IMR-90 (cell line): ENCODE measurements around the gene MICAL3. TPM values are rescaled to one million over a fixed set of nuclear protein-coding genes. Genes with fewer than 3 reads are reported as not detected.

Source experiments
- ATAC-seq: fragments of 200-7000 bp; cut with Tn5 transposase; 2 replicates; pipeline ENCODE4 v1.9.1; 2020; ENCODE audit warnings: low read depth, mild to moderate bottlenecking, moderate library complexity
- BruUV-seq: library from RNA; stranded (reverse); fragments of 400-500 nt; replicated peaks from 2 replicates; lab custom pipeline; 2021; lab: Mats Ljungman, UMichigan
- CTCF ChIA-PET: fragments of 300-600 bp; formaldehyde crosslinking; extraction: SDS; loops from one replicate; lab custom pipeline; 2021; ENCODE audit warnings: antibody characterized with exemption; lab: Yijun Ruan, JAX
- POLR2A ChIA-PET: fragments of 300-600 bp; sonication (Branson Sonifier 250); formaldehyde crosslinking; loops from one replicate; lab custom pipeline; 2022; ENCODE audit warnings: antibody characterized with exemption; ENCODE audit not compliant: unreplicated experiment; lab: Charles Lee
- DNase-seq: peaks from one replicate; pipeline ENCODE4 v3.0.0; 2013
- H2AFZ ChIP-seq: replicated peaks from 2 replicates; pipeline ENCODE3; 2013; ENCODE audit warnings: low read length, mild to moderate bottlenecking; ENCODE audit not compliant: poor library complexity
- H2AK5ac ChIP-seq: 2 replicates; pipeline ENCODE4 v1.6.1; 2013; ENCODE audit warnings: low read depth, low read length, inconsistent platforms
- H2AK9ac ChIP-seq: replicated peaks from 2 replicates; pipeline ENCODE3; 2013; ENCODE audit warnings: mild to moderate bottlenecking, low read depth, low read length, moderate library complexity; ENCODE audit not compliant: poor library complexity
- H2BK120ac ChIP-seq: 2 replicates; pipeline ENCODE4 v1.6.1; 2013; ENCODE audit warnings: low read depth, low read length, inconsistent platforms
- H2BK15ac ChIP-seq: 3 replicates; pipeline ENCODE4 v1.6.1; 2013; ENCODE audit warnings: low read depth, low read length, inconsistent platforms
- H2BK20ac ChIP-seq: 2 replicates; pipeline ENCODE4 v1.6.1; 2013; ENCODE audit warnings: low read depth, mild to moderate bottlenecking, inconsistent platforms, low read length, moderate library complexity
- H2BK5ac ChIP-seq: 2 replicates; pipeline ENCODE4 v1.6.1; 2013; ENCODE audit warnings: mild to moderate bottlenecking, low read depth, low read length, inconsistent platforms; ENCODE audit not compliant: poor library complexity, severe bottlenecking
- H3K14ac ChIP-seq: replicated peaks from 2 replicates; pipeline ENCODE4 v1.6.1; 2013; ENCODE audit warnings: low read depth, low read length, inconsistent platforms
- H3K18ac ChIP-seq: 2 replicates; pipeline ENCODE4 v1.6.1; 2013; ENCODE audit warnings: low read depth, low read length, control low read depth
- H3K23ac ChIP-seq: 2 replicates; pipeline ENCODE4 v1.6.1; 2013; ENCODE audit warnings: low read depth, low read length, inconsistent platforms
- H3K27ac ChIP-seq: 2 replicates; pipeline ENCODE4 v1.5.1; 2013; ENCODE audit warnings: mild to moderate bottlenecking, control low read depth, low read length; ENCODE audit not compliant: insufficient read depth
- H3K27me3 ChIP-seq: 2 replicates; pipeline ENCODE4 v1.6.1; 2013; ENCODE audit warnings: low read length; ENCODE audit not compliant: control insufficient read depth, insufficient read depth
- H3K36me3 ChIP-seq: 2 replicates; pipeline ENCODE4 v1.6.1; 2013; ENCODE audit warnings: low read length, mixed read lengths; ENCODE audit not compliant: control insufficient read depth, insufficient read depth
- H3K4ac ChIP-seq: 2 replicates; pipeline ENCODE4 v1.6.1; 2013; ENCODE audit warnings: low read depth, low read length, inconsistent platforms
- H3K4me1 ChIP-seq: 2 replicates; pipeline ENCODE4 v1.6.1; 2013; ENCODE audit warnings: low read length, mixed read lengths; ENCODE audit not compliant: control insufficient read depth, insufficient read depth
- H3K4me2 ChIP-seq: 2 replicates; pipeline ENCODE4 v1.6.1; 2013; ENCODE audit warnings: low read depth, mild to moderate bottlenecking, control low read depth, low read length, moderate library complexity
- H3K4me3 ChIP-seq: 2 replicates; pipeline ENCODE4 v1.5.1; 2013; ENCODE audit warnings: low read depth, mild to moderate bottlenecking, control low read depth, low read length, moderate library complexity; ENCODE audit not compliant: insufficient read depth
- H3K56ac ChIP-seq: 2 replicates; pipeline ENCODE4 v1.6.1; 2013; ENCODE audit warnings: low read length, inconsistent platforms; ENCODE audit not compliant: insufficient read depth; ENCODE audit errors: extremely low read depth
- H3K79me1 ChIP-seq, 2 experiments: 2 replicates each; pipeline ENCODE4 v1.6.1; 2013; ENCODE audit warnings: low read length in 2 of 2, inconsistent platforms in 1 of 2, low read depth in 1 of 2
- H3K9ac ChIP-seq: 2 replicates; pipeline ENCODE4 v1.6.1; 2013; ENCODE audit warnings: low read depth, low read length, control low read depth
- H3K9me1 ChIP-seq: 2 replicates; pipeline ENCODE4 v1.6.1; 2013; ENCODE audit warnings: low read length, inconsistent platforms; ENCODE audit not compliant: insufficient read depth
- H3K9me3 ChIP-seq: 2 replicates; pipeline ENCODE4 v1.6.1; 2013; ENCODE audit warnings: low read length; ENCODE audit not compliant: control insufficient read depth, insufficient read depth
- H4K20me1 ChIP-seq: 2 replicates; pipeline ENCODE4 v1.6.1; 2013; ENCODE audit warnings: low read length, inconsistent platforms; ENCODE audit not compliant: insufficient read depth
- H4K5ac ChIP-seq: 2 replicates; pipeline ENCODE4 v1.6.1; 2013; ENCODE audit warnings: mild to moderate bottlenecking, low read depth, low read length, control low read depth
- H4K8ac ChIP-seq, 2 experiments: 2 replicates each; pipeline ENCODE4 v1.6.1; 2013; ENCODE audit warnings: low read depth in 2 of 2, low read length in 2 of 2, control low read depth in 1 of 2, inconsistent platforms in 1 of 2
- H4K91ac ChIP-seq: 2 replicates; pipeline ENCODE4 v1.6.1; 2013; ENCODE audit warnings: low read depth, low read length, inconsistent platforms; ENCODE audit not compliant: insufficient read depth
- CEBPB ChIP-seq: IDR thresholded peaks from 2 replicates; pipeline ENCODE4 v1.6.1; 2012; ENCODE audit warnings: low read depth, low read length, improper control_type of control experiment
- CTCF ChIP-seq: conservative IDR thresholded peaks from 2 replicates; pipeline ENCODE4 v1.5.1; 2012; ENCODE audit warnings: mild to moderate bottlenecking, low read depth, low read length, improper control_type of control experiment
- RAD21 ChIP-seq: IDR thresholded peaks from 2 replicates; pipeline ENCODE4 v1.6.1; 2012; ENCODE audit warnings: low read length, improper control_type of control experiment
- RCOR1 ChIP-seq: IDR thresholded peaks from 2 replicates; pipeline ENCODE4 v1.6.1; 2012; ENCODE audit warnings: mild to moderate bottlenecking, low read length, improper control_type of control experiment; ENCODE audit not compliant: insufficient replicate concordance
- USF2 ChIP-seq: fragments of 150-350 bp; IDR thresholded peaks from 2 replicates; pipeline ENCODE4 v1.6.1; 2017; ENCODE audit warnings: mild to moderate bottlenecking, antibody characterized with exemption, low read length, low read depth
- WGBS, 2 experiments: methylation state at CpG; one replicate each; pipeline versions ENCODE4 v1.1.5 to v1.1.7; 2013; ENCODE audit warnings: missing lambda C conversion rate in 2 of 2; ENCODE audit not compliant: insufficient read length in 1 of 2; ENCODE audit errors: extremely low coverage in 2 of 2; 5-methylcytosine and 5-hydroxymethylcytosine counted together
- dilution Hi-C: fragments of 300-500 bp; cut with HindIII; formaldehyde crosslinking; loops from one replicate; pipeline ENCODE4 v1.14.3; 2018; ENCODE audit warnings: low sequenced_read_pairs; ENCODE audit not compliant: unreplicated experiment
- in situ Hi-C: fragments of 300-500 bp; cut with MboI; formaldehyde crosslinking; loops from 3 replicates; pipeline ENCODE4 v1.14.3; 2019; ENCODE audit warnings: low sequenced_read_pairs, inconsistent platforms, mixed read lengths
- intact Hi-C: fragments of 100-400 bp; cut with micrococcal nuclease; formaldehyde crosslinking; loops from 2 replicates; pipeline ENCODE4 v1.10.0; 2022
- polyA plus RNA-seq, 3 experiments: library from polyadenylated mRNA; depleted of rRNA; stranded (reverse); fragments of >200 nt; gene quantifications; 2 replicates each; pipeline ENCODE4 v1.2.3, GENCODE V29; 2012; ENCODE audit warnings: low replicate concordance in 1 of 3
- total RNA-seq: library from RNA; depleted of rRNA; stranded (reverse); fragments of >200 nt; gene quantifications from 2 replicates; pipeline ENCODE4 v1.2.3, GENCODE V29; 2012

The MICAL3 gene
- total and polyA plus RNA-seq, 2 of the 4 experiments (the other 2 are of a cell fraction): 17.6 to 26.8 TPM

- ChIA-PET POLR2A (no interaction called here), CTCF (interaction anchor here (1.7 kb wide), 1 partner anchor 157 kb away, joined by 4 read pairs; no protein-coding TSS in a partner anchor)
- H3K9me1 ChIP-seq: peaks cover 6% of the 10 kb centered on the region; the same call in 1 of the 2 replicates
- peak overlapping the region; percentile 81; the same call in 1 of the 2 replicates for H3K23ac ChIP-seq
- H2AK5ac ChIP-seq: peak overlapping the region; percentile 59
- H3K14ac ChIP-seq: peak overlapping the region; percentile 29; the same call in 1 of the 2 replicates
- H3K4me1 ChIP-seq: peaks cover 4% of the 10 kb centered on the region
- intact Hi-C loops (no loop called here), in situ Hi-C loops (loop anchor here (5.0 to 25.0 kb wide), 3 partner anchors 75 to 505 kb away; partner anchors contain the start of gene SLC25A18), dilution Hi-C loops (no loop called here)
- peak overlapping the region; percentile 50; the same call in 1 of the 2 replicates for H3K18ac ChIP-seq
- peak overlapping the region; percentile 36 for H3K56ac ChIP-seq
- DNase-seq (no peak), ATAC-seq (peak; percentile 32)
- TF ChIP-seq USF2 (no peak), RCOR1 (no peak), CEBPB (no peak), RAD21 (no peak), CTCF (no peak)
- H3K4ac ChIP-seq: peak overlapping the region; percentile 43
- H4K91ac ChIP-seq: peak overlapping the region; percentile 87
- 62% methylated on average over 5 of the region's 14 CpGs; no CpG with 5 or more reads in 1 of the 2 experiments for WGBS, 2 experiments
- BruUV-seq: no TSS peak
- H2BK120ac ChIP-seq: peak overlapping the region; percentile 69
- peak overlapping the region; percentile 49; the same call in 1 of the 2 replicates for H3K9ac ChIP-seq
- peak overlapping the region; percentile 35 for H3K27ac ChIP-seq
- peak overlapping the region; percentile 77 for H2AFZ ChIP-seq
- no peaks in the 10 kb centered on the region for H3K27me3 ChIP-seq
- H3K36me3 ChIP-seq: no peaks in the 10 kb centered on the region
- peak overlapping the region; percentile 52 for H2BK20ac ChIP-seq
- no peak overlapping the region for H2BK5ac ChIP-seq
- peak overlapping the region; percentile 31; the same call in 1 of the 2 replicates for H4K5ac ChIP-seq
- no peak overlapping the region for H3K4me2 ChIP-seq
- H3K4me3 ChIP-seq: no peak overlapping the region
- H4K20me1 ChIP-seq: no peaks in the 10 kb centered on the region
- no peaks in the 10 kb centered on the region for H3K9me3 ChIP-seq
- peak overlapping the region; percentile 13 for H2AK9ac ChIP-seq
- H3K79me1 ChIP-seq: no peaks in the 10 kb centered on the region
- peak overlapping the region; percentile 78 to 94; a peak in 3 of 4 replicates for H4K8ac ChIP-seq
- H2BK15ac ChIP-seq: peak overlapping the region; percentile 55; the same call in 2 of the 3 replicates
Observed at GRCh38 chr22:18067548-18068341, 43.4 kb upstream of the MICAL3 start.
